Measurements from ENCODE around the gene FLRT2.

The FLRT2 gene

DNA sequence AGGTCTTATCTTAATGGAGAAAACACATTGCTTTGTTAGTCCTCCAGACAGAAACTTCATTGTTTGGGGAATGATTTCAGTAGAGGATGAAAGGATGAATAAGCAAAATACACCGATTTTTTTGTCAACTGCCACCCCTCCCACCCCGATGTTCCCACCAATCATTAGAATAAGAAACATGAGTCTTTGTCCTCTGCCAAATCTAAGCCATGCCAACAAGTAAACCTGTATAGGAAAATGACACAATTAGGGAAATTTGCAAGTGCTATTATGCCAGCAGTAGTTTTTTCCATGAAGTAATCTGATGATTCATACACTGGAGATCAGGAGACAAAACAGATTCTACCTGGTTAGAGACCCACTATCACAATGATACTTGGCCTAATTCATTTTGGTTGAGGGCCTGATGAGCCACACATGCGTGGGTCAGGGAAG, 35.9 kb downstream of the FLRT2 start:
- DNase-seq, result no peak

DNA sequence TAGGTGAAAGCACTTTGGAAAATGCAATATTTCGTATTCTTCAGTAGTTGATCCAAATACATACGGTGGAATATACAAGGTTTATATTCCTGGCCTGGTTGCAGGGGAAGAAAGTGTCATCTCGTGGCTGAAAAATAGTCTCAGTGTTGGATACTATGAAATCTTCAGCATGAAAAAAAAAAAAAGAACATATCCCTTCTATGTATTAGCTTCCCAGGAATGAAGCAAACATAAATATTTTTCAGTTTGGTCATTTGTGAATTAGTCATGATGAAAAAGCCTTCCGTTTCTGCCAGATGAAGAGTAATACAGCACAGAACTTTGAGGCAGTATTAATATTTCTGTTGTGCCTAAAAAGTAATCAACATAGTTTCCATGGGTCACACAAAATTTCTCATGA, 36.7 kb downstream of the FLRT2 start:
- no peak for DNase-seq

DNA sequence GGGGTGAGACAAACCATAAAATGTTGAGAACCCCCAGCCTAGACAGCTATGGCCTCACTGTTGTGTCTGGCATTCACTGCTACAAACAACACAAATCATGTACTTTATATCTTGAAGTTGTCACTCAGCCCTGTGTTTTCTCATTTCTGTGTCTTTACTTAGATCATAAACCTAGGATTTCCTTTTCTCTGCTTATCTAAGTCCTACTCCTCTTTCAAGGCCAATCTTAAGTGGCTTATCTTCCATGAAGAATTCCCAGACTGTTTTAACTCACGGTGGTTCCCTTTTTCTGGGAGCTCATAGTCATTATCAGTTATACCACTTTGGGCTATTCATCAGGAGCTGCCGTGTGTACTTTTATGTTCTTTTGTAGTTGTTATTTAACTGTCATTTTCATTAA, 42.1 kb downstream of the FLRT2 start:
- no peak for DNase-seq

DNA sequence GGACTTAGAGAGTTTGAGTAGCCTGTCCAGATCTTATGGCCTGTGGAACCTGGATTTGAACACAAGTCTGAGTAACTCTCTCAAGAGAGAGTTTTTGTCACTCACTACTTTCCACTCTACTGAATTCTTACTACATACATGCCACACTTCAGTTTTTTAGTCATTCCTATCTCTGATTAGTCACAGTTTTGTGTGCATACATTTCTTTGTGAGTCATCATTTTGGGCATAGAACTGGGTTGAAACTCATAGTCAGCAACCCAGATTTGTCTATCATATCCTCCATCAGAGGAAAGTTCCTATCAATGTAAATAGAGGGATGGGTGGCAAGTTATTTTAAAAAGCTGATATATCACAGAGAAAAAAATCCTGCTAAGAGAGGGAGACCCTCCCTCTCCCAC, 42.9 kb downstream of the FLRT2 start:
- DNase-seq, result no peak

DNA sequence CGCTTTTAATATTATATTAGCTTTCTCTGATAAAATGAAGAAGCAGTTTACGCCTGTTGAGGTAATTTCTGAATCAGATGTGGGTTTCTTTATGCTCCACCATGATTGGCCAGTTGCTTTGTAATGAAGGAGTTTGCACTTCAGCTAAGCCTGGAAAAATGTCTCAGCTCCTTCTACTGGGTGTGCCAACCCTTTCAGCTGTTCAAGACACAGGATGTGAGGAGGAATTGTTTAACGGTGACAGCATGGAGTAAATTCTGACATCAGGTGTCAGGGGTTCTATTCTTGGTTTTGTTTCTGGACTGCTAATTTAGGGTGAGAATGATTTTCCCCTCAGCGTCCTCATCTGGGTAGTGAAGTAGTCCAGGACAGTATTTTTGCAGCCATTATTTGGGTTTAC, 43.5 kb downstream of the FLRT2 start:
- no peak for DNase-seq

DNA sequence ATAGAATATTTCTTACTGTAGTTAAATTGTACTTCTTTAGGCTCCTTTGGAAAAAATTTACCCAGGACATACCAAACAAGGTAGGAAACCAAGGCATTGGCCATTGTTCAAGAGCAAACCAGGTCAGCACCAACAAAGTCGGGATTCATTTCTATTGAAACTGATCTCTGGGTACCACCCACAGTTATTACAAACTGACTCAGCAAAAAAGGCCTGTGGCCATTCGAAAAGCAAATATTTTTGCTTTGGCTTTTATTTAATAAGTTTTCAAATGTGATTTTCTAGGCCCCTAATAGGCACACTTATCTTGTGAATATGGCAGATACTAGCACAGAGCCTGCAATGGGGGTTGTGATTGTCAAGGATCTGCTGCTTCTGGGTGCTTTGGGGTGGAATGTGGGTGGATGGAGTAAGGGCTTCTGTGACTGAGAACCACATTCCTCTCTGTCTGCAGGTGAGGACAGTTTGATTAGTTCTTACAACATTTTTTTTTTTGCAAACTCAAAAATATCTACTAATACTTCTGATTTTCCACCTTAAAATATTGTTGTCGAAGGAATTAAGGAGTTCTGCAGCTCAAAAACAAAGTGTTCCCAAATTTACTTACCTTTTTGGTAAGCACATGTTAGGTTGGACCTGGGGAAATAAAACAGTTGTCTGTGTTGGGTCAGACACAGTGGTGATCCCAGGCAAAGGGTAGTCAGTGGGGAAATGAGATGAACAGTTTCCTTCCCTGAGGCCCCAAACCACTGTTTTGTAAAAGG, 45.1 kb downstream of the FLRT2 start:
- no peak for DNase-seq

DNA sequence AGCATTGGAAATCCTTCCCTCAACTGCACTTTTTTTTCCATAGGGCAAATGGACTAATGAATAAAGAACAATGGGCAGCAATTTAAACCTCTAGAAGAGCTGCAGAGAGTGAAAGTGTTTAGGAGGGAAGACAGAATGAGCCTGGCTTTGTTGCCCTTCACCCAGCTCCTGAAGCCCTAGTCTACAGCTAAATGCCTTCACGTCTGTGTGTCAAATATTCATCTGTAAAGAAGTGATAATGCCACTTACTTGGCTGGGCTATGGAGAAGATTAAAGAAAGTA, 45.6 kb downstream of the FLRT2 start:
- DNase-seq, result no peak

DNA sequence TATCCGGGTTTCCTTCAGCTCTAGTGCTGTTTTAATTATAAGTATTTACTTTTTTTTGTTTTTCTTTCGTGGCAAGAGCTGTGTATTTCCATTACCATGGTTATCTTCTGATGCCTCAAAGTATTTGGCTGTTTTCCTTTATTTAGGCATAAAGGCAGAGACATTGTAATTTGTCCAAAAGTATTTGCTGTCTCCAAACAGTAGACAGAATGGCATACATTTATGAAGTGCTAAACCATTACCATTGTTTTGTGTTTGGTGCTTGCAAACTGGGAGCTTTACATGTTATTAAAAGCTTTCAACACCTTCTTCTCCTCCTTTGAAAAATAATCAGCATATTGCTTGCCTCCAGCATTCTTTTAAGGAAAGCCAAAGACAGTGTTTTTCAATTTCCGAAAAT, 46.3 kb downstream of the FLRT2 start:
- DNase-seq, result no peak

DNA sequence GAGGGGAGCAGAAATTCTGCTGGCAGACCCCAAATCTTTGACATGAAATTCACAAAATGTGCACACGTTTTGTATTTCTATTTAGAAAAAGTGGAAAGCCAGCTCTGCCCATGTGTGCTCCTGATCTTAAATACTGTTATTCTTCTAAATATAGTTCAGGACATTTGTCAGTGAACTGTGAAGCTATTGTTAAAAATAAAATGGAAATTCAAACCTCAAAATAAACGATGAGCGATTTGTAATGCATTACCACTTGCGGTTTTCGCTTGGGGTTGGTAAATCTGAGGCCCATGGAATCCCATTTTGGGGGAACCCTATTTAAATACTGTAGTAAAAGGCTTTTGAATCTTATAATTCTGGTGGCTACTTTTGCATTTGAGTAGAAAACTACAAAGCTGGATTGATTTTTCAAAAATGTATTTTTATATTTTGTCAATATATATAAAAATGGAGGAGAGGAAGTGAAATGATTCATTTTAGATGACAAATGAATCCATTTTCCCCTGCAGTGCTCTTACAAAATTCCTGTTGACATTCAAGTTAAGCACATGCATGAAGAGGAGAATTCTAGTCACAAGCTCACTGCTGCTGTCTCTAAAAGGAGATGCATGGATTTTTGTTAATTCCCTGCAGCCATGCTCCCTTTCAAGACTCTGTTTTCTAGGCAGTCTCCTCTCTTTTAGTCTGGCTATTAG, 47.1 kb downstream of the FLRT2 start:
- no peak for DNase-seq

DNA sequence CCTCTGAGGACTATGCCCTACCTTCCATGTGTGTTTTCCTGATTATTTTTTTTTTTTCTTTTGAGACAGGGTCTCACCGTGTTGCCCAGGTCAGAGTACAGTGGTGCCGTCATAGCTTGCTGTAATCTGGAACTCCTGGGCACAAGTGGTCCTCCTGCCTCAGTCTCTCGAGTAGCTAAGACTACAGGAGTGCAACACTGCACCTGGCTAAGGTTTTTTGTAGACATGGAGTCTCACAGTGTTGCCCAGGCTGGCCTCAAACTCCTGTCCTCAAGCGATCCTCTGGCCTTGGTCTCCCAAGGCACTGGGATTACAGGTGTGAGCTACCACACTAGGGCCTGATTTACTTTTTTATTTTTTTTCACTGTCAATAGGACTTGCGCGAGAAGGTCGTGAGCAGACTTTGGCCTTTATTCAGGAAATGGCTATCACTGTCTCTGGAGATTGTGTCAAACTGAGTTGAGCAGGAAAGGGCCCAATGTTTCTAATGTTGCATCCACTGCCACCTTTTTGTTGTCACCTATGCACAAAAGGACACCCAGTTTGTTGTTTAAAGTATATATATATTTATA, 47.7 kb downstream of the FLRT2 start:
- no peak for DNase-seq

DNA sequence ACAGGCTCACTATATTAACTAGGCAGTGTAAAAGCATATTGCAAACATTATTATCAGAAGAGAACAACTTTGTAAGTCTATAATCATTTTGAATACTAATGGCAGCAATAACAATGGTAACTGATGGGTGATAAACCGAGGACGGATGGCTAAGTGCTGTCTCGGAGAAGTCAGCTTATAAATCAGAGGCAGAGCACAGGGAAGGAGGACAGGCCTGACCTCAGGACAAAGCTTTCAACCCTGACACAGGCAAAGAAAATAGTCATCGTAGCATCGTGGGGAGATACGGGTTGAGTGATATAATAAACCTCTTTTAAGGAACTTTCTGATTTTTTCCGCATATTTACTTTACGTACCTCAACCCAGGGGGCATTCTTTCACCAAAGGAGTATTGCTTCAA, 48.4 kb downstream of the FLRT2 start:
- DNase-seq, result no peak

DNA sequence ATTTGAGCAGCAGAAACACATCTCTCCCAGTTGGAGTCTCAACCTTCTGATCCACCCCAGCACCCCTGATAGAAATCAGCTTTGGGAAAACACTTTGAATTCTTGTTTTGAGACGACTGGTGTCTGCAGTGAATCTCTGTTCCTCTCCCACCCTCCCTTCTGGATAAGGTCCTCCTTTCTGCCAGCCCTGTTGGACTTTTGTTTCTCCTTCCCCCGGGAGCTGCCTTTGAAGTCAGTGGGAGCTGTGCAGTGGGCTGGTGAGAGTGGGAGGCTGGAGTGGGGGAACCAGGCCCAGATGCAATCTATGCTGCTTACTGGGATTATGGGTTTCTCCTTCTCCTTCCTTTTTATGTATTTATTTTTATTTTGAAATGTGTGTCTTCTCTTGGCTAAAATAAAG, 49.0 kb downstream of the FLRT2 start:
- peak; percentile 74 for DNase-seq

DNA sequence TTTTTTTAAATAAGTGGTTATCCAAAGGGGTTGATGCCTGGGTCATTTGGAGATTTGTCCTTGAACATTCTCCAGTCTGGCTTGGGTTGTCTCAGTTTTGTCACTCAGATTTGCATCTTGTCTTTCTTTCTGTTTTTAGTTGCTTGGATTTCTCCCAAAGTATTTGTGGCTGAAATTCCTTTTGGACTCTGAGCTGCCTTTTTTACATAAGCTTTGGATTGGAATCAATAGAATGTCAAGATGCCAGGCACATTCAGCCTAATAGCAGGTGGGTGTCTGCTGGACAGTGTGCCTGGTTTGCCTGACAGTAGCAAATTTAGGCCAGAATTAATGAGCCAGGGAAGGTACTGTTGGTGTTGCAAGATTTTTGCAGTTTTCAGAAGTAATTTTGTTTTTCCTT, 50.0 kb downstream of the FLRT2 start:
- no peak for DNase-seq

DNA sequence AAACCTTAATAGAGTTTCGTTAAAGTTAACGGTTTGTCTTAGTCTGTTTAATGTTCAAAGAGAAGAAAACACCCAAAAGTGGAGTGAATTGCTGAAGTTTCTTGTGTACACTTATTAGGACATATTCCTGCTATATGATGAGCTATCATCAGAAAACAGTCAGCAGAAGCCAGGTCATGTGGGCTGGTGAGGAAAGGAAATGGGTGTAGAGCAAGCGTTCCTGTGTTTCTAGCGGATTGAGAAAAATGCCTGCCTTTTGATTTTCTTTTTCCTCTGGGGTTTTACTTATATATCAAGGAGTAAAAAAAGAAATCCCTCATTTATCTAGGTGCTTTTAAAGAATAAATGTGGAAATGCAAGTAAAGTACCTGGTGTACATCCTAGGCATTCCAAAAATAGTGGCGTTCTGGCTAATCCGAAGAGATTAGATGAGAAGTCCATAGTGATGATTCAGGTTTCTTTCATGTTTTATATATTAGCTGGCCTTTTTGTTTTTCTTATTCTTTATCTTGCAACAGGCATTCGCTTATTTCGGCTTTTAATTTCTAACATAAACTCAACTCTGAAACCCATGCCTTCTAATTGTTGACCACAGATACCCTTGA, 50.7 kb downstream of the FLRT2 start:
- no peak for DNase-seq

DNA sequence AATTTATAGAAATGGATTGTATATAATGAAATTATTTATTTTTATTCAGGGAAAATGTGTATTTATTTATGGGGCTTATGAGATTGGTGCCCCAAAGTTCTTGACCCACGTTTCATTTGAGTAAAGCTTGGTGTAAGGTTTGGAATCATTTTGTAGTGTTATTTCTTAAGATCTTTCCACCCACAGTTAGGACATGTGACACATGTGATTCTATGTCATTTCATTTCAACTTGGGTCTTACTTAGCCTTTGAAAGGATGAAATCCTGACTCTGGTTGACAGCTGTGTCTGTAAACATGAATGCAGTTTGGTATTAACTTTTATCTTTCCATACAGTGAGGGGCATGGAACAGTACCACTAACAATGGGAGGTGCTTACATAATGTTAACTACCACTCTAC, 51.7 kb downstream of the FLRT2 start:
- DNase-seq, result no peak

DNA sequence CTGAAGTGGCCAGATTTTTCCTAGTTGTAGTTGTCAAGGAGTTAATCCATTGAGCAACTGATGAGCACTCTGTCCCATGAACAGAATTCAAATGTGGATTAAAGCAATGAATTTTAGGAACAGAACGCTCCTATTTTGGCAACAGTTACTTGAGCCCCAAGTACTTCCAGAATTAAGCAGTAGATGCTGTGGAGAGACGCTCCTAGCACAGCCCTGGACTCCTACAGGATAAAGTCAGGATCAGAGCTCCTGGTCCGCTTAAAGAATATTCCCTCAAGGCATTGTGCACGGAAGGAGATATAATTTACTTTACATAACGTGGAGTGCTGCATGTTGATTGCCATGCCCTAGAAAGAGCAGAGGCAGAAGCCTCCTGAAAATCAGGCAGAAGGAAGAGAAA, 53.4 kb downstream of the FLRT2 start:
- no peak for DNase-seq

DNA sequence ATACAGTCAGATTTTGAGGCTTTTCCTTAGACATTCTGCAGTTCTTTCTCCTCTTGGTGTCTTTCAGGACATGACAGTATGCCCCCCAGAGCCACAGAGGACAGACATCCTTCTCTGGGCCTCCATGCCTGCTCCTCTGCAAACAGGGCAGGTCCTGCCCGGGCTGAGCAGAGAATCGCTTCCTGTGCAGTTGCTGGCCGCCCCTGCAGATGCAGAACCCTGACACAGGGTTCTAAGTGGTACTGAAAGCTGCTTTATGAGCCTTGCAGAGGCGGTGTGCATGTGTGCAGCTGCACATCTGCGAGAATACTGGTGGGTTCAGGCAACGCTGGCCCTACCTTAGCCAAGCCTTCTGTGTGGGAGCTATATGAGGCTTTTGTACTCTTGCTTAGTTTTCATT, 54.5 kb downstream of the FLRT2 start:
- no peak for DNase-seq

DNA sequence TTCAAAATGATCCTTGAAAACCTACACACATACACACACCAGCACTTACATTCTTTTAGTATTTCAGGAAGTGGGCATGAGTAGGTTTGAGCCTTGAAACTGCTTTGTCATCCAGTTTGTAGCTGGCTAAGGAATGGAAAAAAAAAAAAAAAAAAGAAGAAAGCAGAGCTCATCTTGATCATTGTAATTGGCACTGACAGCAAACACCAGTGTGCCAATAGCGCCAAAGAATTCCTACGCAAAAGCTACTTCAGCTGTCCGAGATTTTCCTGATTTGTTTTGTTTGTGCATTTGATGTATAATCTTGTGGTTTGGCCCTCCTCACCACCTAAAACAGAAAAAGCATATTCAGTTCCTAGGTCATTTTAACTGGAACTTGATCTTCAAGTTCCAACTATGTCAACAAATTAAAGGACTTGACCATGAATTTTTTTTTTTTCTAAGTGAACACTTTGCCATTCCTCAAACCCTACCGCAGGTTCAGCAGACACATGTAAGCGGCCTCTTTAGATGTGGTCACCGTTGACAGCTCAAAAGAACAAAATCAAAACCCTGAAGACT, 57.3 kb downstream of the FLRT2 start:
- DNase-seq, result no peak

DNA sequence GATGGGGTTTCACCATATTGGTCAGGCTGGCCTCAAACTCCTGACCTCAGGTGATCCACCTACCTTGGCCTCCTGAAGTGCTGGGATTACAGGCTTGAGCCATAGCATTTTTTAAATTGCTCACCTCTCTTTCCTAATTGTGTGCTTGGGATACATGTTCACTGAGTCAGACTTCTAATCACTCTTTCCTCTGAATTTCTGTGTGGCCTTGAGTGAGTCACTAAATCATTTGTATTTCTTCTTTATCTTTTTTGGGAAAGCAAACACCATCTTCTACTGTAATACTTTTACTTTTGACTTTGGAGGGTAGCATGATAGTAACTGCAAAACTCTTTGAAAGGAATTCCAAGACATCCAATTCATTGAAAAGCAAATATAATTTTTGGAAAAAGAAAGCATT, 60.8 kb downstream of the FLRT2 start:
- no peak for DNase-seq

DNA sequence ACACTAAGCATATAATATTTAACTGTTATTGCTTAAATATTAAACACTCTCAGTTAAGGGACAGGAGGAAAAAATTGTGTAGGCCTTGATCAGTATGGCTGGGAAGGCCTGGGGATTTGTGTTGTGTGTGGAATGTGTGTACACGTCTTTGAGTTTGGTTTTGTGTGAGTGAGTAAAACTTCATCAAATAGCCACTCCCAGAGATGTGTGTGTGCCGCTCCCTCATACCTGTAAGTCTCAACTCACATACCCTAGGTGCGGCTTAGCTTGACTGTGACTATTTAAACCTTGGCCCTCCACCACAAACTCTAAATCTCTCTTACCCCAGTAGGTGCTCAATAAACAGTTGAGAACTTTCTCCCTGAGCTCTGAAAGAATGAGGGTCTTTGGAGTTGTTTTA, 64.3 kb downstream of the FLRT2 start:
- no peak for DNase-seq

DNA sequence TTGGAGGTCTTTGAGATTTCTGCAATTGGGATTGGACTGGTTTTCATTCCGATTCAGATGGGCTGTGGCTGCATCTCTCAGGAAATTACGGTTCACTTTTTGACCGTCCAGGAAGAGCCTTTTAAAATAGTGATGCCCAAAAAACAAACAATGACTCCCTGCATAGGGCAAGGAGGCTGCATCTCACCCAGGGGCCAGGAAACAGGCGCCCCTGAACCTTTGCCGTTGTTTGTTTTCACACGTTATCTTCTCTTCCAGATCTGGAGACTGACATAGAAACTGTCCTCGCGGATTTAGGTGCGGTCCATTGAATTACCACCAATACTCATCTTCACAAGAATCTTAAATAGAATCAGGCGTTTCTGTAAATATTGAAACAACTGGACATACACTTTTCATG, 66.0 kb downstream of the FLRT2 start:
- no peak for DNase-seq

DNA sequence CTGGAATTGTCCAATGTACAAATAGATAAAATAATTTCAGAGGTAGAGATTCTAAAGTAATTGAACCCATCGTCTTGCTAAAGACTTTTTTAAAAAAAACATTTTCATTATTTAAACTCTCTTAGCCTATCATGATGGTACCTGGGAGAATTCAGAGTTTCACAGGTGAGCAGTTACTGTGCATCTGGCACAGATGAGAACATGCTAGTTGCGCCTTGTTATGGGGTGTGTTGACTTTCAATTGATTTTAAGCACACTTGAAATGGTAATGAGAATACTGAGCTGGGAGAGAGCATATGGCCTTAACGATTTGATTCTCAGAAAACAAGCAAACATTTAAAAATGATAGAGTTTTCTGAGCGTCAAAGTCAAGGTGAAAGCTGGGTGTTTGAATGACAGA, 66.6 kb downstream of the FLRT2 start:
- DNase-seq, result no peak

DNA sequence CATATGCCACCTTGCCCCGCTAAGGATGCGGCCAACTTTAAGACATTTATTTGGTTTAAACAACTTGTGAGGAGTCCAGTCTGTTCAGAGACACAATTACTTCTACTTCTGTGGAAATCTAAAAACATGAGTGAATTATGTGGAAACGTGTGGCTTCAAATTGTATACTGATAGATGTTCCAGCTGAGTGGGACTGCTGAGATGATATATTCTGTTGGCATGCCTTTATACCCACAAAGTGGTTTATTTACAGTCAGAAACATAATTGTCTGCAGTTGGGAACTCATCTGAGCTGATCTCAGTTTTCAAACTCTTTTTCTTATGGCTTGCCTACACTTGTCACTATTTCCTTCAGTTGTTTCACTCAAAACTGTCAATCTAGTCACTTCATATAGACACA, 67.8 kb downstream of the FLRT2 start:
- no peak for DNase-seq

DNA sequence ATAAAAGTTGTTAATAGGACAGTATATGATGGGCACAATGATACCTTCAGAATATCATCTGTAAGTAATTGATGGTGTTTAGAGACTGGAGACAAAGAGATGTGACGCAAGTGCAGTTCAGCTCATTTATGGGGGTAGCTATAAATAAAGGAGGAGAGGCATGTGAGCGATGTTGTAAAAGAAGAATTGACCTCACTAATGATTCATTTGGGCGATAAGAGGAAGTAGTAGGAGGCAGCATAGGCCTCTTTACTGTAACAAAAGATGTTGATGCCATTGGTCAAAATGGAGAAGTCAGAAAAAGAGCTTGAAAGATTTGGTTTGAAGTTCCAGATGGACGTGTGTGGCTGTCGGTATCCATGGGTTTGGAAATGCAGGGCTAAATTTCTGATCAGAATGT, 70.0 kb downstream of the FLRT2 start:
- DNase-seq, result no peak
